HepG2 (cell line): ENCODE data around the gene BCAS3. TPM values are rescaled to one million over a fixed set of nuclear protein-coding genes. Genes with fewer than 3 reads are reported as not detected.

ENCODE experiments used
- ARID3A ChIP-seq: IDR thresholded peaks from 2 replicates; pipeline ENCODE4 v1.6.1; 2012; ENCODE audit warnings: low read depth, low read length, improper control_type of control experiment
- BATF2 ChIP-seq: sonication (generic); formaldehyde crosslinking; IDR thresholded peaks from 2 replicates; pipeline ENCODE4 v1.8.0; 2022; ENCODE audit warnings: mild to moderate bottlenecking, missing genetic modification reagents, moderate library complexity
- EEA1 ChIP-seq: sonication (generic); formaldehyde crosslinking; IDR thresholded peaks from 2 replicates; pipeline ENCODE4 v1.5.1; 2020; ENCODE audit warnings: mild to moderate bottlenecking, missing genetic modification reagents, borderline replicate concordance
- EED ChIP-seq: sonication (generic); formaldehyde crosslinking; IDR thresholded peaks from 2 replicates; pipeline ENCODE4 v1.5.0; 2020; ENCODE audit warnings: mild to moderate bottlenecking, missing genetic modification reagents
- ETV6 ChIP-seq: sonication (generic); formaldehyde crosslinking; conservative IDR thresholded peaks from 2 replicates; pipeline ENCODE4 v1.4.0; 2020; ENCODE audit warnings: missing genetic modification reagents
- FOXC1 ChIP-seq: sonication (generic); formaldehyde crosslinking; IDR thresholded peaks from 2 replicates; pipeline ENCODE4 v1.8.0; 2022; ENCODE audit warnings: mild to moderate bottlenecking, missing genetic modification reagents, borderline replicate concordance
- GFI1 ChIP-seq: sonication (generic); formaldehyde crosslinking; IDR thresholded peaks from 2 replicates; pipeline ENCODE4 v1.5.0; 2020; ENCODE audit warnings: missing genetic modification reagents, mild to moderate bottlenecking, borderline replicate concordance
- HMG20B ChIP-seq: conservative IDR thresholded peaks from 2 replicates; pipeline ENCODE4 v1.6.1; 2016; ENCODE audit warnings: missing genetic modification reagents, missing compliant biosample characterization
- MED13 ChIP-seq: sonication (generic); formaldehyde crosslinking; IDR thresholded peaks from 2 replicates; pipeline ENCODE4 v1.5.0; 2020; ENCODE audit warnings: missing genetic modification reagents
- MTF1 ChIP-seq: sonication (generic); formaldehyde crosslinking; IDR thresholded peaks from 2 replicates; pipeline ENCODE4 v1.5.0; 2020; ENCODE audit warnings: missing genetic modification reagents
- PATZ1 ChIP-seq: sonication (generic); formaldehyde crosslinking; IDR thresholded peaks from 2 replicates; pipeline ENCODE4 v1.4.0; 2020; ENCODE audit warnings: missing genetic modification reagents
- PCBP2 ChIP-seq: fragments of 200-400 bp; formaldehyde crosslinking; optimal IDR thresholded peaks from 2 replicates; pipeline ENCODE3; 2018; ENCODE audit warnings: low read length, low read depth; ENCODE audit not compliant: poor library complexity, severe bottlenecking
- POLR2AphosphoS2 ChIP-seq: IDR thresholded peaks from 2 replicates; pipeline ENCODE4 v1.6.1; 2011; ENCODE audit warnings: low read depth, low read length, improper control_type of control experiment
- ZBTB2 ChIP-seq: sonication (generic); formaldehyde crosslinking; IDR thresholded peaks from 2 replicates; pipeline ENCODE4 v1.8.0; 2022; ENCODE audit warnings: low read depth, missing genetic modification reagents
- ZBTB21 ChIP-seq: sonication (generic); formaldehyde crosslinking; IDR thresholded peaks from 2 replicates; pipeline ENCODE4 v1.4.0; 2020; ENCODE audit warnings: missing genetic modification reagents
- ZBTB25 ChIP-seq: IDR thresholded peaks from 2 replicates; pipeline ENCODE4 v1.6.1; 2018; ENCODE audit warnings: missing genetic modification reagents
- ZBTB3 ChIP-seq: sonication (generic); formaldehyde crosslinking; IDR thresholded peaks from 2 replicates; pipeline ENCODE4 v1.4.0; 2020; ENCODE audit warnings: low read depth, mild to moderate bottlenecking, moderate library complexity, missing genetic modification reagents, borderline replicate concordance
- ZNF160 ChIP-seq: sonication (generic); formaldehyde crosslinking; IDR thresholded peaks from 2 replicates; pipeline ENCODE4 v1.8.0; 2022; ENCODE audit warnings: mild to moderate bottlenecking, inconsistent platforms, missing genetic modification reagents
- ZNF230 ChIP-seq: sonication (generic); formaldehyde crosslinking; IDR thresholded peaks from 2 replicates; pipeline ENCODE4 v1.4.0; 2020; ENCODE audit warnings: mild to moderate bottlenecking, missing genetic modification reagents
- ZNF260 ChIP-seq: sonication (generic); formaldehyde crosslinking; IDR thresholded peaks from 2 replicates; pipeline ENCODE4 v1.4.0; 2020; ENCODE audit warnings: missing genetic modification reagents, low read depth, mild to moderate bottlenecking, borderline replicate concordance
- ZNF432 ChIP-seq: sonication (generic); formaldehyde crosslinking; IDR thresholded peaks from 2 replicates; pipeline ENCODE4 v1.5.0; 2020; ENCODE audit warnings: missing genetic modification reagents, mild to moderate bottlenecking, borderline replicate concordance
- ZNF782 ChIP-seq: sonication (generic); formaldehyde crosslinking; IDR thresholded peaks from 2 replicates; pipeline ENCODE4 v1.4.0; 2020; ENCODE audit warnings: missing genetic modification reagents, mild to moderate bottlenecking, borderline replicate concordance
- ZSCAN22 ChIP-seq: sonication (generic); formaldehyde crosslinking; IDR thresholded peaks from 2 replicates; pipeline ENCODE4 v1.4.0; 2020; ENCODE audit warnings: mild to moderate bottlenecking, missing genetic modification reagents
- polyA plus RNA-seq, 8 experiments: library from polyadenylated mRNA; depleted of rRNA in 3 of 8; stranded (reverse) in 7 of 8; unstranded in 1 of 8; fragments of >200 nt; fragmentation: Illumina TruSeq in 4 of 8; extraction: Trizol in 4 of 8; gene quantifications; 2 replicates each; pipeline versions ENCODE4 v1.2.1 to v1.2.3, GENCODE V29; 2011 to 2016; ENCODE audit warnings: low read depth in 4 of 8, missing spikeins in 1 of 8, mixed read lengths in 1 of 8; ENCODE audit not compliant: insufficient read depth in 1 of 8
- total RNA-seq, 5 experiments: library from RNA; depleted of rRNA; stranded (reverse); fragments of >200 nt; fragmentation: Illumina TruSeq; extraction: Trizol; gene quantifications; 2 replicates each; pipeline ENCODE4 v1.2.3, GENCODE V29; 2016; ENCODE audit warnings: low read depth in 1 of 5

Gene BCAS3
- total and polyA plus RNA-seq, 2 of the 13 experiments (the other 11 are each of a cell fraction or from before 2014, with no cell fraction given), result 10.7 to 11.2 TPM

- TF ChIP-seq ETV6 (CRISPR knock-in tag), result peak; percentile 82
- no peak for TF ChIP-seq ZSCAN22 (CRISPR knock-in tag)
- peak; percentile 83; the same call in 1 of the 2 replicates for TF ChIP-seq GFI1 (CRISPR knock-in tag)
- no peak for TF ChIP-seq ZBTB21 (CRISPR knock-in tag)
- no peak for TF ChIP-seq ZNF432 (CRISPR knock-in tag)
- TF ChIP-seq ZNF260, result no peak
- 0 out of 2 replicates have a peak, but pooled peaks have one; percentile 37 for TF ChIP-seq ARID3A
- peak; percentile 83; the same call in 1 of the 2 replicates for TF ChIP-seq ZBTB25
- 0 out of 2 replicates have a peak, but pooled peaks have one; percentile 32 for TF ChIP-seq HMG20B (CRISPR knock-in tag)
- peak; percentile 33; the same call in 1 of the 2 replicates for TF ChIP-seq PATZ1
- TF ChIP-seq ZNF782 (CRISPR knock-in tag), result no peak
- TF ChIP-seq EED (CRISPR knock-in tag), result peak; percentile 97
- TF ChIP-seq ZNF160 (CRISPR knock-in tag), result no peak; the same call in 1 of the 2 replicates
- TF ChIP-seq FOXC1 (CRISPR knock-in tag), result no peak
- no peak for TF ChIP-seq ZBTB3
- TF ChIP-seq ZNF230, result peak; percentile 89
- TF ChIP-seq EEA1 (CRISPR knock-in tag), result no peak
- no peak; the same call in 1 of the 2 replicates for TF ChIP-seq MTF1 (CRISPR knock-in tag)
- TF ChIP-seq POLR2AphosphoS2, result no peak
- peak; percentile 84; the same call in 1 of the 2 replicates for TF ChIP-seq MED13 (CRISPR knock-in tag)
- peak; percentile 79 for TF ChIP-seq ZBTB2 (CRISPR knock-in tag)
- peak; percentile 76; the same call in 1 of the 2 replicates for TF ChIP-seq BATF2 (CRISPR knock-in tag)
- no peak for TF ChIP-seq PCBP2
These were observed 734.6 kb downstream of the BCAS3 start (continued) for GRCh38 chr17:61412143-61412859.
